GM19023 (cell line): Measurements from ENCODE around the gene FGD5.

Experiments used
- ATAC-seq: cut with Tn5 transposase; IDR thresholded peaks from one replicate; pipeline ENCODE4 v1.9.1; 2021; ENCODE audit warnings: mild to moderate bottlenecking, moderate library complexity; ENCODE audit not compliant: unreplicated experiment

FGD5 gene

DNA sequence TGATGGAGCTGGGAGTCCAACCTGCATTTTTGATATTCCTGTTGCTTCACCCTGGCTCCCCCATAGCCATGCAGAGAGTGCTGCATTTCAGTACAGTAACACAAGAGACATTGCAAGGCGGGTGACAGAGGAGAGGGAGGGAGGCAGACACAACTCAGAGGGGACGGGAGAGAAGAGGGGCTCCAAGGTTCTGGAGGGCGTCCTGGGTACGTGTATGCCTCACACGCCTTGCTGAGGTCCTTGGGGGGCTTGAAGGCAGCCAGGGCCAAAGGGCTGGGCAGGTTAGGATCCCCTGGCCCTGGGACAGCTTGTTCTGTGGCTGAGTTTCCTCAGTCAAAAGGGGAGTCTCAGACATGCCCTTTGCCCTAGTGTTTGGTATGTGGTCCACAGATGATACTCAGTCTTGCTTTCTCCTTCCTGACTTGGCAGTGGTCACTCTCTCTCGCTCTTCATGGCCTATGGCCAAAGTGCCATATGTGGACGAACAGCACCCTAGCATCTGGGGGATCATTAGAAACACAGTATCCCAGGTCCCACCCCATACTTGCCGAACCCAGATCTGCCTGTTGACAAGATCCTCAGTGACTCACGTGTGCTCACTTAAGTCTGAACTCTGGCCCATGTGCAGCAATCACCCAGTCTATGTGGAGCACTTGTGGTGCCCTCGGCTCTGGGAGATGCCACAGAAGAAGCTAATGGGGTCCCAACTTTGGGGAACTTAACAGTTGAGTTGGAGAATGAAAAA, 52.9 kb downstream of the FGD5 start:
- ATAC-seq, result no peak

DNA sequence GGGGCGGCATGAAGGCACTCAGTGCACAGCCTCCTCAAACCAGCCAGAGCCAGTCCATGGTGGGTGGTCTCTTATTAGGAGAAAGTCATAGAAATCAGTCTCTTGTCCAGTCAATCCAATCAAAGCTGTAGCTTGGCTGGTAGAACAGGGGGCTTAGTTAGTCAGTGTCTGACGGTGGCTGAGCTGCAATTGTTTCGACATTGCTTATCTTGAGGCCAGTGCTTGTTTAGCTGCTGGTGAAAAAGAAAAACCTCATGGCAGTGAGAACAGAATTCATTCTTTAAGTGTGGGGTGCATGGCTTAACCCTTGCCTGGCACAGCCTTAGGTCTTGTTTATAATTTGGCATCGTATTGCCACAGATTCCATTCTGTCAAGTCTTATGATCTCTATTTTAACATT, 53.9 kb downstream of the FGD5 start:
- no peak for ATAC-seq

DNA sequence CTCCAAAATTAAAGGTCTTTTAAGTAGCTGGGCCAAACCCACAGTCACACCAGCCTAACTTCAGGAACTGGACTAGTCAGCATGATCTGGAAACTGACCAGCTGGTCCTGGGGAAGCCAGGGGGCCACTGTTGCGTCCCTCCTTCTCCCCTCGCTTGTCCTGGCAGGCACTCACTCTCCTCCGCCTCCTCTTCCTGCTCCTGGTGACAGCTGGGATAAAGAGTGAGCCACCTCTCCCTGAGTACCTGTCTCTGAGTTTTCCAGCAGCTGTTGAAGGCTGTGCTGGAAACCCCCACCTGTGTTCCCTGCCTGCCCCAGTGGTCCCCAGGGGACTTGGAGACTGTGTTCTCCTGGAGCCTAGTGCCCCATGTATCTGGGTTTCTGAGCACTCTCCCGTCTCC, 56.0 kb downstream of the FGD5 start:
- no peak for ATAC-seq

GRCh38 chr3:14875411-14876175, 56.8 kb downstream of the FGD5 start:
- no peak for ATAC-seq

GRCh38 chr3:14876921-14877333, 58.2 kb downstream of the FGD5 start:
- ATAC-seq, result no peak

DNA sequence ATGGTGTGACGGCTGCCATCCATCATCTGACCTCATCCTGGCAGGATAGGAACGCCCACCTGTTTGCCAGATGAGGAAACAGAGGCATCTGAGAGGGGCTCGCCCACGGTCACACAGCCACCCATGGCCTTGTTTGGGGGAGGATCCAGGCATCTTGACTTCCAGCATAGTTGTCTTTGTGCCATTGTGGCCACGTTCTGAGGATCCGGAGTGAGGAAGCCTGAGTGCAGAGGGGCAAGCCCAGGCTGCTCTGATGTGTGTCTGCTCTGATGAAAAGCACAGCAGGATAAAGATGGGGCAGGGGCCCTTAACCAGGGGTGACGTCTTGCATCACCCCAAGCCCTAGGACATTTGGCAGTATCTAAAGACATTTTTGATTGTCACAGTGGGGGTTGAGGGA, 58.7 kb downstream of the FGD5 start:
- no peak for ATAC-seq

DNA sequence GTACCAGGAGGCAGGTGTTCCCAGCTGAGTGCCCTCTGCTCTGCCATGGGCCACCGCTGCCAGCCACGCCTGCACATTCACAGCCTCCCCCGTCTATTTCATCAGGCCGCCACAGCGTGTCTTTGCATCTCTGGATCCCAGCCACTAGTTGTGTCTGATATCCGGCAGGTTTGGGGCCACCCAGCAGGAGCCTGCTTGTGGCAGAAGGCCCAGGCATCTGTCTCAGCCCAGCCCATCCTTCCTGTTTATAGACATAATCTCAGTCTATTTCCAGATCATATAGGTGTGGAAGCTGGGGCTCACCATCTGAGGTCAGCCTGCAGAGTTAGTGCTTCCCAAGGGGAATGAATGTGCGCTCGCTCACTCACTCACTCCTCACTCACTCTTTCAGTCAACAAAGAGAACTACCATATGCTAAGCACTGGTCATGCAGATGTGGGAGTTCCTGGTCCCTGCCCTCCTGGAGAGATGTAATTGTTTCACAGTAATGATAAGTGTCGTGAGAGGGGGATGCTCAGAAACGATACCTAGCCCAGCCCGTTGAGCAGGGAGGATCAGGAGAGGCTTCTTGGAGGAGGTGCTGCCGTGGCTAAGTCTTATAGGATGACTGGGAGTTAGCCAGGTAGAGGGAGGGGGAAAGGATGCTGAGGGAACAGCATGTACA, 60.6 kb downstream of the FGD5 start:
- ATAC-seq, result no peak

DNA sequence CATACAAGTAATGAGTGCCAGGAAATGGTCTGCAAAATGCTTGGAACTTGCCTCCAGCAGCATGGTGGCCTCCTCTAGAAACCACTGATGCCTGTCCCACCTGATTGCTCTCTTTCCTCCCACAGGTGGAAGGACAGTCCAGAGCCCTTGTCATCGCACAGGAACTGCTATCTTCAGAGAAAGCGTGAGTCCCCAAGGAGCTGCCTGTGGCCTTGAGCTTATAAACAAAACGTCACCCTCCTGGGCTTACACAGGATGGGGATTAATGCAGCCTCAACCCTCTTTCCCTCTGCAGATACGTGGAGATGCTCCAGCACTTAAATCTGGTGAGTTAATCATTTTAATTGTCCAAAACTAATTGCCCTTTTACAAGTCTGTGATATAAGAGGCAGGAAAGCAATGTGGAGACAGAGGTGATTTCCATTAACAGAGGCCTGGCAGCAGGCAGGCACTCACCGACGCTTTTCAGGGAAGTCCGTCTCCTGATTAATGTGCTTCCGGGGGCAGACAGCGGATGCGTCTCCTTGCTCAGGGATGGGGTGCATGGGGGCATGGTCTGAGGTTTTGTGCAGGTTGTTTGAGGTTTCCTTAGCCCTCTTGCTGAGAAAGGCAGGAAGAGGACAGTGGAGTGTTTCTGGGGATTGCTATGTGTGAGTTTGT, 61.8 kb downstream of the FGD5 start:
- ATAC-seq, result no peak

DNA sequence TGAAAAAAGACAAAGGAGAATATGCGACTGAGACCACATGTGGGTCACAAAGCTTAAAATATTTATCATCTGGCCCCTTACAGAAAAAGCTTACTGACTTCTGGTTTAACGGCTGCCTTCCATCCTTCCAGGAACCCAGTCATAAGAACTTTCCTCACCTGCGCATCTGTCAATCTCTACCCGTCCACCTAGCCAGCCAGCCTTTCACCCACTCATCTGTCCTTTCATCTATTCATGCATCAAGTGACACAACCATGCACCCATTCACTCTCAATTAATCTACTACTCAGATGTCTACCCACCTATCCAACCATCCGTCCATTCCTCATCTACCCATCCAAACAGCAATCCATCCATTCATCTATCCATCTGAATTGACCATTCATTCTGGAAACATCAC, 64.5 kb downstream of the FGD5 start:
- ATAC-seq, result no peak

DNA sequence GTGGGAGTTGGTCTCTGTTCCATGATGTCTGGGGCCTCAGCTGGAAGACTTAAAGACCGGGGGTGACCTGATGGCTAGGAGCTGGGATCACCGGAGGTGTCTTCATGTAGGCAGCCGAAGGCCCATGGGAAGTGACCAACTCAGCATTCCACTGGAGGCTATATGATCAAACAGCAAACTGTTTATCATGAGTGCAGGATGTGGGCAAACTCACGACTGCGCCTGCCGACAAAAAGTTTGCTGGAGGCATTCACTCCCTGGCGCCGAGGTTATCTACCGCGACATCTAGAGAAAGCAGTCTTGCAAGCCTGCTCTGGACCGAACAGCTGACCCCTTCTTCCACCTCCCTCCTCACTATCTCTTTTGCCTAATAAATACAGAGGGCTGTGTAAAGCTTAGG, 65.9 kb downstream of the FGD5 start:
- no peak for ATAC-seq

- no peak for ATAC-seq
These were observed 66.5 kb downstream of the FGD5 start for GRCh38 chr3:14885307-14885706.

GRCh38 chr3:14886101-14886500, 67.3 kb downstream of the FGD5 start:
- ATAC-seq, result no peak

- no peak for ATAC-seq
These were observed 70.4 kb downstream of the FGD5 start for GRCh38 chr3:14889205-14889604.

- no peak for ATAC-seq
These were observed 71.2 kb downstream of the FGD5 start for GRCh38 chr3:14889943-14890342.

DNA sequence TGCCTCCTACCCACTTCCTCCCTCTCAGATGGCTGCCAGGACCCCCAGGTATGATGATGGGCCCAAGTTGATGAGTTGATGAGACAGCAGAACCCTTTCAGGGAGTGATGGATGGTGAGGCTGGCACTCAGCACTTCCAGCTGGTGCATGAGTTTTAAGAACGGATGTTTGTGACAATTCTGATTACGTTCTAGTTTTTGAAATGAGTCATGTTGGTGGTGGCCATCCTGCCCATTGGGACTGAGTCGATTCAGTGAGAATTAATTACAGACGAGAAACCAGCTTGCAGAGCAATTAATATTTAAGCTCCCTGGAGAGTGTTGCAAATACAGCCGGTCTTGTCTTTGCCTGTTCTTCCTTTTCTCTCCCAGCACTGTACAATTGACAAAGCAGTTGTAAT, 71.7 kb downstream of the FGD5 start:
- no peak for ATAC-seq

GRCh38 chr3:14891135-14892132, 72.7 kb downstream of the FGD5 start:
- ATAC-seq, result no peak

DNA sequence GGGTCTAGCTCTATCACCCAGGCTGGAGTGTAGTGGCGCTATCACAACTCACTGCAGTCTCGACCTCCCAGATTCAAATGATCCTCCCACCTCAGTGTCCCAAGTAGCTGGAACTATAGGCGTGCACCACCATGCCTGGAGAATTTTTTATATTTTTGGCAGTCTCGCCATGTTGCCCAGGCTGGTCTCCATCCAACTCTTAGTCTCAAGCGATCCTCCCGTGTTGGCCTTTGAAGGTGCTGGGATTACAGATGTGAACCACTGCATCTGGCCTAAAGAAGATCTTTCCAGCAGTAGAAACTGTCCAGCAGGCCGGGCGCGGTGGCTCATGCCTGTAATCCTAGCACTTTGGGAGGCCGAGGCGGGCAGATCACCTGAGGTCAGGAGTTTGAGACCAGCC, 73.5 kb downstream of the FGD5 start:
- ATAC-seq, result no peak

DNA sequence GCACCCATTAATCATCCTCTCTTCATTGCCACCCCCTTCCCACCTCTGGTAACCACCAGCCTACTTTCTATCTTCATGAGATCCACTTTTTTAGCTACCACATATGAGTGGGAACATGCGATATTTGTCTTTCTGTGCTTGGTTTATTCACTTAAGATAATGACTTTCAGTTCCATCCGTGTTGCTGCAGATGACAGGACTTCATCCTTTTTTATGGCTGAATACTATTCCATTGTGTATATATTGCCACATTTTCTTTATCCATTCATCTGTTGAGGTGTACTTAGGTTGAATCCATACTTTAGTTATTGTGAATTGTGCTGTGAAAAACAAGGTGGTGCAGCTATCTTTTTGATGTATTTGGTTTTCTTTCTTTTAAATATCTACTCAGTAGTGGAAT, 75.3 kb downstream of the FGD5 start:
- no peak for ATAC-seq

DNA sequence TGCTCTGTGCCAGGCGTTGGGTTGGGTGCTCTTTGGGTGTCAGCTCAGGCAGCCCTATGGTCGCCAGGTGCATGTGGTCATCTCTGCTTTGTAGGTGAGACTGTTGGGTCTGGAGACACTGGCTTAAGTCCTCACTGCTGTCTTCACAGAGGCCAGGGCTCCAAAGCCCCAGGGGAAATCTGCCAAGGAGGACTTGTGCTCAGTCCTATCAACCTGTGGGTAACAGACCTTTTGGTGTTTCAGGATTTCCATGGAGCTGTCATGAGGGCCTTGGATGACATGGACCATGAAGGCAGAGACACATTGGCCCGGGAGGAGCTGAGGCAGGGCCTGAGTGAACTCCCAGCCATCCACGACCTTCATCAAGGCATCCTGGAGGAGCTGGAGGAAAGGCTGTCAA, 78.5 kb downstream of the FGD5 start:
- ATAC-seq, result no peak

DNA sequence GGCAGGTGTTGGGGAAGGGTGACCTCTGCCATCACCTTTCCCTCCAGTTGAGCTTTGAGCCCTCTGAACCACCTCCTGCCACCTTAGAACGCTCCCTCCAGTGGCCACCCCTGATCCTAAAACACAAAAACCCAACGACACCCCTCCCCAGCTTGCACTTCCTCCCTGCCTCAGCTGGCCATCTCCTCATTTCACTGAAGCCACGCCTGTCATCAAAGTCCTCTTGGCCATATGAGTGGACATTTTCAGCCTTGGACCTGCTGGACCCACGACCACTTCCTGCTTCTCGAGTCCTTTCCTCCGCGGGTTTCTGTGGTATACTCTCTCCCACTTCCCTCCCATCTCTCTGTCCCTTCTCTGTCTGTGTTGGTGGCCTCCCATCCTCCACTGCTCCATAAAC, 80.2 kb downstream of the FGD5 start:
- no peak for ATAC-seq
